Endothelial cell of umbilical vein (primary cell): ENCODE measurements around the gene HOXB2. TPM values are rescaled to one million over a fixed set of nuclear protein-coding genes. Genes with fewer than 3 reads are reported as not detected.

ENCODE experiments used
- BruUV-seq: library from RNA; stranded (reverse); fragments of 400-500 nt; replicated peaks from 2 replicates; lab custom pipeline; 2021; lab: Mats Ljungman, UMichigan
- CTCF ChIA-PET: fragments of 300-600, 350-600 bp; sonication (Branson Sonifier 250); formaldehyde crosslinking; loops from one replicate; lab custom pipeline; 2021; ENCODE audit warnings: antibody characterized with exemption, inconsistent platforms; lab: Charles Lee
- POLR2A ChIA-PET: fragments of 300-600, 350-600 bp; sonication (Branson Sonifier 250); formaldehyde crosslinking; loops from one replicate; lab custom pipeline; 2021; ENCODE audit warnings: antibody characterized with exemption, inconsistent platforms; lab: Charles Lee
- DNase-seq: peaks from one replicate; pipeline ENCODE4 v3.0.0-alpha.2; 2011; ENCODE audit warnings: low read depth, low spot score
- FAIRE-seq: peaks from 2 replicates; lab custom pipeline; 2011; peaks lifted over from hg19 to GRCh38; lab: Jason Lieb, UNC
- H2AFZ ChIP-seq: 2 replicates; pipeline ENCODE4 v1.6.0; 2012; ENCODE audit warnings: low read depth, low read length, control low read depth, inconsistent platforms
- H3K27ac ChIP-seq: 2 replicates; pipeline ENCODE4 v1.5.1; 2011; ENCODE audit warnings: low read depth, mild to moderate bottlenecking, control low read depth, low read length, moderate library complexity; ENCODE audit not compliant: insufficient read depth
- H3K27me3 ChIP-seq, 2 experiments: 2 replicates each; pipeline versions ENCODE4 v1.6.0 to v1.6.1; 2011; ENCODE audit warnings: low read length in 2 of 2, mixed read lengths in 1 of 2; ENCODE audit not compliant: control insufficient read depth in 2 of 2, insufficient read depth in 2 of 2
- H3K36me3 ChIP-seq, 2 experiments: 2 replicates in 1 of 2; 3 replicates in 1 of 2; pipeline ENCODE4 v1.5.1; 2011; ENCODE audit warnings: low read length in 2 of 2, mild to moderate bottlenecking in 1 of 2, moderate library complexity in 1 of 2; ENCODE audit not compliant: control insufficient read depth in 2 of 2, insufficient read depth in 2 of 2; ENCODE audit errors: extremely low read depth in 1 of 2
- H3K4me1 ChIP-seq: 3 replicates; pipeline ENCODE4 v1.5.1; 2011; ENCODE audit warnings: mild to moderate bottlenecking, low read length; ENCODE audit not compliant: control insufficient read depth, insufficient read depth; ENCODE audit errors: extremely low read depth
- H3K4me2 ChIP-seq: 2 replicates; pipeline ENCODE4 v1.6.1; 2011; ENCODE audit warnings: low read length, control low read depth, mixed read lengths; ENCODE audit not compliant: insufficient read depth
- H3K4me3 ChIP-seq, 3 experiments: fragments of 200-600 bp in 1 of 3; sonication (generic), shearing (Covaris generic) in 1 of 3; replicated peaks in 1 of 3; 2 replicates each; pipeline ENCODE4 v1.5.1; 2011 to 2016; ENCODE audit warnings: control low read depth in 3 of 3, low read length in 3 of 3, mild to moderate bottlenecking in 2 of 3, inconsistent platforms in 1 of 3, low read depth in 1 of 3, moderate library complexity in 1 of 3; ENCODE audit not compliant: insufficient read depth in 1 of 3
- H3K79me2 ChIP-seq: 2 replicates; pipeline ENCODE4 v1.6.0; 2012; ENCODE audit warnings: low read length, inconsistent platforms; ENCODE audit not compliant: control insufficient read depth, insufficient read depth
- H3K9ac ChIP-seq: replicated peaks from 2 replicates; pipeline ENCODE3; 2011; ENCODE audit warnings: low read length, control low read depth; ENCODE audit not compliant: insufficient read depth; ENCODE audit errors: extremely low read depth
- H3K9me1 ChIP-seq: replicated peaks from 3 replicates; pipeline ENCODE4 v1.6.0; 2011; ENCODE audit warnings: mild to moderate bottlenecking, low read length; ENCODE audit not compliant: control insufficient read depth, insufficient read depth; ENCODE audit errors: extremely low read depth
- H3K9me3 ChIP-seq: replicated peaks from 2 replicates; pipeline ENCODE4 v1.5.1; 2012; ENCODE audit warnings: low read length, inconsistent platforms; ENCODE audit not compliant: control insufficient read depth, insufficient read depth
- H4K20me1 ChIP-seq: replicated peaks from 2 replicates; pipeline ENCODE3; 2011; ENCODE audit warnings: mild to moderate bottlenecking, low read length; ENCODE audit not compliant: control insufficient read depth, insufficient read depth; ENCODE audit errors: extremely low read depth
- CTCF ChIP-seq, 2 donors: IDR thresholded peaks; 1 replicate in 1 of 2; 2 replicates in 1 of 2; pipeline ENCODE4 v1.5.1; 2011; ENCODE audit warnings: low read length in 2 of 2, mild to moderate bottlenecking in 2 of 2, moderate library complexity in 2 of 2, control low read depth in 1 of 2, inconsistent platforms in 1 of 2, low read depth in 1 of 2; ENCODE audit not compliant: insufficient read depth in 1 of 2; ENCODE audit errors: extremely low read depth in 1 of 2
- EZH2 ChIP-seq: IDR thresholded peaks from 2 replicates; pipeline ENCODE4 v1.6.1; 2012; ENCODE audit warnings: borderline replicate concordance, low read depth, mild to moderate bottlenecking, moderate library complexity, low read length, inconsistent platforms; ENCODE audit not compliant: severe bottlenecking
- FOS ChIP-seq: IDR thresholded peaks from 2 replicates; pipeline ENCODE4 v1.6.1; 2011; ENCODE audit warnings: mild to moderate bottlenecking, low read length, moderate library complexity, borderline replicate concordance; ENCODE audit not compliant: insufficient read depth
- GATA2 ChIP-seq: IDR thresholded peaks from 2 replicates; pipeline ENCODE4 v1.7.0; 2011; ENCODE audit warnings: low read depth, mild to moderate bottlenecking, moderate library complexity, mixed read lengths, low read length; ENCODE audit not compliant: insufficient read length, insufficient read depth
- JUN ChIP-seq: IDR thresholded peaks from 2 replicates; pipeline ENCODE4 v1.6.1; 2011; ENCODE audit warnings: borderline replicate concordance, low read depth; ENCODE audit not compliant: insufficient read length, insufficient read depth
- MYC ChIP-seq: IDR thresholded peaks from one replicate; pipeline ENCODE4 v1.6.1; 2011; ENCODE audit warnings: mild to moderate bottlenecking, low read depth, low read length
- POLR2A ChIP-seq: IDR thresholded peaks from 2 replicates; pipeline ENCODE4 v1.6.1; 2012; ENCODE audit warnings: low read depth, mild to moderate bottlenecking, control low read depth, low read length
- POLR2AphosphoS5 ChIP-seq: IDR thresholded peaks from 2 replicates; pipeline ENCODE4 v1.6.1; 2012; ENCODE audit warnings: low read depth, mild to moderate bottlenecking, control low read depth, low read length, moderate library complexity; ENCODE audit not compliant: insufficient read depth
- dilution Hi-C: fragments of 300-500 bp; cut with MboI; formaldehyde crosslinking; loops from one replicate; pipeline ENCODE4 v1.15.0; 2019; ENCODE audit warnings: low sequenced_read_pairs; ENCODE audit not compliant: extremely low pct_ligation_motif_present
- intact Hi-C: fragments of 100-400 bp; cut with micrococcal nuclease; formaldehyde crosslinking; loops from one replicate; pipeline ENCODE4 v1.10.0; 2022
- polyA plus RNA-seq, 4 experiments: library from polyadenylated mRNA; depleted of rRNA in 3 of 4; stranded (reverse) in 3 of 4; unstranded in 1 of 4; fragments of >200 nt; gene quantifications; 2 replicates each; pipeline versions ENCODE4 v1.2.1 to v1.2.3, GENCODE V29; 2011 to 2012; ENCODE audit warnings: missing spikeins in 1 of 4
- total RNA-seq: library from RNA; stranded (reverse); gene quantifications from 2 replicates; pipeline ENCODE4 v1.2.3, GENCODE V29; 2021

HOXB2 gene
- total and polyA plus RNA-seq, 2 donors (not counting 3 experiments of a cell fraction or from before 2014, with no cell fraction given), result 14.1 to 23.3 TPM

DNA sequence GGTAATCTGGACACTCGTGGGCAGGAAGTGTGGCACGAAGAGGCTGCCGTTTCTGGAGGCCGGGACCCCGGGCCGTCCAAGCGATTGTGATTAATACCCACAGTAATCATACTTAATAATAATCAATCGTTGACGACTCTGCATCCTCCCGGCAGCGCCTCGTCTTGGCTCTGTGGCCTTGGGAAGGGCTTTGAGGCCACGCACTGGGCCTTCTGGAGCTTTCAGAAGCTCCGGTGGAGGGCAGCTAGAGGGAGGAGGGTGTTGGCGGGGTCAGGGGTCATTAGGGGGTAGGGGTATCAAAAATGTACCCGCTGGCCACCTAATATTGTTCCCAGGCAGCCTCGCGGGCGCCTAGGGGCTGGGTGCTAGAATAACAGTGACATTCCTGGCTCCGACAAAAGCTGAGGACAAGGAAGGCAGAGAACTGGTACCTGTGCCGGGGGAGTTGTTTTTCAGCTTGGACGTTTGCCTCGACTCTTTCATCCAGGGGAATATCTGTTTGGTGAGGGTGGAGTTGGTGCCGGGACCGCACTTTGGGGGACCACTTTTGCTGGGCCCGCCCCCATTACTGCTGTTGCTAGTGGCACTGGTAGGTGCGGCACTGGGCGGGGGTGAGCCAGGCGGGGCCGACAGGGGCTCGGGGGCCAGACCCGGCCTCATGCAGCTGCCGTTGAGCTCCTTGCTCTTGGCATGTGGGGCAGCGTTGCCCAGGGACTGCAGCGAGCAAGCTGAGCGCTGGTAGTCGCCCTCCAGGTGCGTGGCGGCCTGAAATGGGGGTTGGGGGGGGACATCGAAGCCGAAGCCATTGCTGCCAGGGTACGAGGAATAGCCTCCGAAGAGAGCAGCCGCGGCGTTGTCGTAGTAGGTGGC lies 6.9 kb upstream of the HOXB2 start:
- no peak for FAIRE-seq
- Histone ChIP-seq H3K9me1 (no peaks in the 10 kb centered on the region), H3K4me1 (peaks cover 37% of the 10 kb centered on the region), H2AFZ (no peak overlapping the region), H3K4me2 (no peak overlapping the region), H3K27ac (no peak overlapping the region), H3K4me3 (no peak overlapping the region), H3K9me3 (no peaks in the 10 kb centered on the region), H3K9ac (no peak overlapping the region), H3K79me2 (peaks cover 49% of the 10 kb centered on the region), H4K20me1 (no peaks in the 10 kb centered on the region), H3K27me3 (no peaks in the 10 kb centered on the region), H3K36me3 (peaks cover 10 to 14% of the 10 kb centered on the region in 2 experiments)
- CTCF ChIA-PET, result no interaction called here
- intact Hi-C loops, result no loop called here
- DNase-seq, result no peak
- dilution Hi-C loops, result no loop called here
- no TSS peak for BruUV-seq
- TF ChIP-seq FOS (no peak), JUN (no peak), GATA2 (no peak), POLR2AphosphoS5 (no peak)
- POLR2A ChIA-PET, result no interaction called here

DNA sequence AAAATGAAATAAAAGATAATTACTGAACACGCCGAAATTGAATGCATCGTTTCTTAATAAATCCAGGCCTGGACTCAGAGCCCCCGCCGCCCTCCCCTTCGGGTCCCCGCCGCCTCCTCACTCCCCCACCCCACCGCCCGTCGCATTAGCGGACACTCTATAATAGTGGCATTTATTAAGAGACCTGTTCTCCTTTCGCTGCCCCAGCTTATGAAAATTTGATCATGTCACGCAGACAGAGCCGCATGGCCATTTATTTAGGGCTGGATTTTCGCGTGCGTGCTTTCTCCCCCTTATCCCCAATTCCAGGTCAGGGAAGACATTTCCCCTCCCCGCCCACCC lies 6.3 kb upstream of the HOXB2 start:
- Histone ChIP-seq H3K9me3 (no peaks in the 10 kb centered on the region), H4K20me1 (no peaks in the 10 kb centered on the region), H3K79me2 (peaks cover 48% of the 10 kb centered on the region), H3K27ac (no peak overlapping the region), H3K27me3 (no peaks in the 10 kb centered on the region), H3K4me3 (no peak overlapping the region), H3K4me2 (no peak overlapping the region), H3K36me3 (peaks cover 10 to 14% of the 10 kb centered on the region in 2 experiments), H3K4me1 (peaks cover 37% of the 10 kb centered on the region), H3K9ac (no peak overlapping the region), H3K9me1 (no peaks in the 10 kb centered on the region), H2AFZ (no peak overlapping the region)
- ChIA-PET CTCF (no interaction called here), POLR2A (no interaction called here)
- dilution Hi-C loops (no loop called here), intact Hi-C loops (no loop called here)
- TF ChIP-seq GATA2 (no peak), JUN (no peak), POLR2A (no peak), CTCF (IDR thresholded peaks at IDR 0.05; ENCODE audit: extremely low read depth in 1 of 2, insufficient read depth in 1 of 2, low read depth in 1 of 2, low read length in 2 of 2) (no peak), EZH2 (no peak), POLR2AphosphoS5 (no peak), MYC (no peak)
- BruUV-seq, result no TSS peak
- DNase-seq, result no peak
- no peak for FAIRE-seq
